Measurements from ENCODE around the gene FOXJ3. TPM values are rescaled to one million over a fixed set of nuclear protein-coding genes. Genes with fewer than 3 reads are reported as not detected.

Gene FOXJ3
- total and polyA plus RNA-seq, 2 of the 13 experiments (the other 11 are each of a cell fraction or from before 2014, with no cell fraction given) = 16.6 to 48.5 TPM

GRCh38 chr1:42158189-42158588 lies 176.8 kb downstream of the FOXJ3 start:
- in situ Hi-C loops (cut with HindIII; ENCODE audit: extremely low pct_ligation_motif_present, low pct_unique_long_range_greater_than_20kb) (no loop called here), intact Hi-C loops (cut with micrococcal nuclease; ENCODE audit: unreplicated experiment) (no loop called here)
- Histone ChIP-seq H3K9me3 (ENCODE audit: low read length) (no peaks in the 10 kb centered on the region), H3K4me1 (ENCODE audit: insufficient read depth, low read length) (peaks cover 15% of the 10 kb centered on the region), H3K79me2 (ENCODE audit: insufficient read depth, low read length) (no peaks in the 10 kb centered on the region), H3K4me3 (replicated peaks in 1 of 3; ENCODE audit: insufficient read depth in 1 of 3, low read depth in 2 of 3, low read length in 3 of 3) (no peak overlapping the region), H3K4me2 (ENCODE audit: low read depth, low read length) (no peak overlapping the region), H3K27ac (ENCODE audit: extremely low read length, insufficient read depth, low read length) (no peak overlapping the region), H3K9ac (ENCODE audit: insufficient read depth, low read depth, low read length) (no peak overlapping the region), H4K20me1 (ENCODE audit: insufficient read depth, low read length) (no peaks in the 10 kb centered on the region), H3K36me3 (replicated peaks in 1 of 2; ENCODE audit: control insufficient read depth in 1 of 2, insufficient read depth in 2 of 2, low read length in 2 of 2) (no peaks in the 10 kb centered on the region), H3K27me3 (ENCODE audit: control insufficient read depth in 1 of 2, insufficient read depth in 2 of 2, low read length in 2 of 2) (peaks cover 5 to 28% of the 10 kb centered on the region in 2 experiments; a peak in 3 of 5 replicates), H2AFZ (ENCODE audit: low read length) (no peak overlapping the region)
- BruUV-seq (replicated peaks) = no TSS peak
- ATAC-seq (no peak), DNase-seq (ENCODE audit: low spot score) (no peak), FAIRE-seq (no peak)
- ChIA-PET POLR2A (no interaction called here), CTCF (ENCODE audit: low intra/inter-chr PET ratio, low total read pairs) (no interaction called here)
- no peak for TF ChIP-seq MED1 (CRISPR knock-in tag; IDR thresholded peaks at IDR 0.05)
- no peak for TF ChIP-seq TARDBP (CRISPR knock-in tag; IDR thresholded peaks at IDR 0.05)
- TF ChIP-seq KLF9 (CRISPR knock-in tag; IDR thresholded peaks at IDR 0.05; ENCODE audit: low read depth) = no peak
- TF ChIP-seq, protein P1, sequence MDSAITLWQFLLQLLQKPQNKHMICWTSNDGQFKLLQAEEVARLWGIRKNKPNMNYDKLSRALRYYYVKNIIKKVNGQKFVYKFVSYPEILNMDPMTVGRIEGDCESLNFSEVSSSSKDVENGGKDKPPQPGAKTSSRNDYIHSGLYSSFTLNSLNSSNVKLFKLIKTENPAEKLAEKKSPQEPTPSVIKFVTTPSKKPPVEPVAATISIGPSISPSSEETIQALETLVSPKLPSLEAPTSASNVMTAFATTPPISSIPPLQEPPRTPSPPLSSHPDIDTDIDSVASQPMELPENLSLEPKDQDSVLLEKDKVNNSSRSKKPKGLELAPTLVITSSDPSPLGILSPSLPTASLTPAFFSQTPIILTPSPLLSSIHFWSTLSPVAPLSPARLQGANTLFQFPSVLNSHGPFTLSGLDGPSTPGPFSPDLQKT (CRISPR knock-in tag; IDR thresholded peaks at IDR 0.05; ENCODE audit: borderline replicate concordance) = no peak
- TF ChIP-seq WIZ (CRISPR knock-in tag; IDR thresholded peaks at IDR 0.05) = no peak
- TF ChIP-seq, protein P2, sequence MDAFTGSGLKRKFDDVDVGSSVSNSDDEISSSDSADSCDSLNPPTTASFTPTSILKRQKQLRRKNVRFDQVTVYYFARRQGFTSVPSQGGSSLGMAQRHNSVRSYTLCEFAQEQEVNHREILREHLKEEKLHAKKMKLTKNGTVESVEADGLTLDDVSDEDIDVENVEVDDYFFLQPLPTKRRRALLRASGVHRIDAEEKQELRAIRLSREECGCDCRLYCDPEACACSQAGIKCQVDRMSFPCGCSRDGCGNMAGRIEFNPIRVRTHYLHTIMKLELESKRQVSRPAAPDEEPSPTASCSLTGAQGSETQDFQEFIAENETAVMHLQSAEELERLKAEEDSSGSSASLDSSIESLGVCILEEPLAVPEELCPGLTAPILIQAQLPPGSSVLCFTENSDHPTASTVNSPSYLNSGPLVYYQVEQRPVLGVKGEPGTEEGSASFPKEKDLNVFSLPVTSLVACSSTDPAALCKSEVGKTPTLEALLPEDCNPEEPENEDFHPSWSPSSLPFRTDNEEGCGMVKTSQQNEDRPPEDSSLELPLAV (CRISPR knock-in tag; conservative IDR thresholded peaks at IDR 0.05; ENCODE audit: low read depth) = no peak
- TF ChIP-seq, protein P3, sequence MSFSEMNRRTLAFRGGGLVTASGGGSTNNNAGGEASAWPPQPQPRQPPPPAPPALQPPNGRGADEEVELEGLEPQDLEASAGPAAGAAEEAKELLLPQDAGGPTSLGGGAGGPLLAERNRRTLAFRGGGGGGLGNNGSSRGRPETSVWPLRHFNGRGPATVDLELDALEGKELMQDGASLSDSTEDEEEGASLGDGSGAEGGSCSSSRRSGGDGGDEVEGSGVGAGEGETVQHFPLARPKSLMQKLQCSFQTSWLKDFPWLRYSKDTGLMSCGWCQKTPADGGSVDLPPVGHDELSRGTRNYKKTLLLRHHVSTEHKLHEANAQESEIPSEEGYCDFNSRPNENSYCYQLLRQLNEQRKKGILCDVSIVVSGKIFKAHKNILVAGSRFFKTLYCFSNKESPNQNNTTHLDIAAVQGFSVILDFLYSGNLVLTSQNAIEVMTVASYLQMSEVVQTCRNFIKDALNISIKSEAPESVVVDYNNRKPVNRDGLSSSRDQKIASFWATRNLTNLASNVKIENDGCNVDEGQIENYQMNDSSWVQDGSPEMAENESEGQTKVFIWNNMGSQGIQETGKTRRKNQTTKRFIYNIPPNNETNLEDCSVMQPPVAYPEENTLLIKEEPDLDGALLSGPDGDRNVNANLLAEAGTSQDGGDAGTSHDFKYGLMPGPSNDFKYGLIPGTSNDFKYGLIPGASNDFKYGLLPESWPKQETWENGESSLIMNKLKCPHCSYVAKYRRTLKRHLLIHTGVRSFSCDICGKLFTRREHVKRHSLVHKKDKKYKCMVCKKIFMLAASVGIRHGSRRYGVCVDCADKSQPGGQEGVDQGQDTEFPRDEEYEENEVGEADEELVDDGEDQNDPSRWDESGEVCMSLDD (CRISPR knock-in tag; IDR thresholded peaks at IDR 0.05; ENCODE audit: borderline replicate concordance) = no peak
- no peak for TF ChIP-seq SALL1 (CRISPR knock-in tag; IDR thresholded peaks at IDR 0.05)
- no peak for TF ChIP-seq ZNF841 (CRISPR knock-in tag; IDR thresholded peaks at IDR 0.05; ENCODE audit: borderline replicate concordance)
- TF ChIP-seq FOXC1 (CRISPR knock-in tag; IDR thresholded peaks at IDR 0.05; ENCODE audit: borderline replicate concordance) = no peak
- no peak for TF ChIP-seq FLYWCH1 (CRISPR knock-in tag; IDR thresholded peaks at IDR 0.05)
- no peak for TF ChIP-seq ZNF557 (CRISPR knock-in tag; IDR thresholded peaks at IDR 0.05)
- no peak for TF ChIP-seq ZSCAN21 (CRISPR knock-in tag; IDR thresholded peaks at IDR 0.05; ENCODE audit: borderline replicate concordance)
- TF ChIP-seq KDM5B (CRISPR knock-in tag; IDR thresholded peaks at IDR 0.05; ENCODE audit: borderline replicate concordance) = no peak
- TF ChIP-seq JUN (CRISPR knock-in tag; IDR thresholded peaks at IDR 0.05) = no peak
- no peak for TF ChIP-seq ELF3 (CRISPR knock-in tag; IDR thresholded peaks at IDR 0.05)
- TF ChIP-seq ZNF562 (CRISPR knock-in tag; IDR thresholded peaks at IDR 0.05; ENCODE audit: borderline replicate concordance) = no peak
- no peak for TF ChIP-seq ARID2 (CRISPR knock-in tag; IDR thresholded peaks at IDR 0.05; ENCODE audit: borderline replicate concordance)
- TF ChIP-seq RBM22 (optimal IDR thresholded peaks at IDR 0.05; ENCODE audit: low read length) = no peak
- TF ChIP-seq KMT2B (CRISPR knock-in tag; IDR thresholded peaks at IDR 0.05) = no peak
- WGBS (ENCODE audit: low lambda C conversion rate) = 5% methylated on average over 2 of the region's 2 CpGs
